ENCODE data around the gene CCNQ. TPM values are rescaled to one million over a fixed set of nuclear protein-coding genes. Genes with fewer than 3 reads are reported as not detected.

CCNQ gene
- polyA plus RNA-seq, 1 donor (not counting 4 experiments of a cell fraction or from before 2014, with no cell fraction given) = 31.1 TPM

DNA sequence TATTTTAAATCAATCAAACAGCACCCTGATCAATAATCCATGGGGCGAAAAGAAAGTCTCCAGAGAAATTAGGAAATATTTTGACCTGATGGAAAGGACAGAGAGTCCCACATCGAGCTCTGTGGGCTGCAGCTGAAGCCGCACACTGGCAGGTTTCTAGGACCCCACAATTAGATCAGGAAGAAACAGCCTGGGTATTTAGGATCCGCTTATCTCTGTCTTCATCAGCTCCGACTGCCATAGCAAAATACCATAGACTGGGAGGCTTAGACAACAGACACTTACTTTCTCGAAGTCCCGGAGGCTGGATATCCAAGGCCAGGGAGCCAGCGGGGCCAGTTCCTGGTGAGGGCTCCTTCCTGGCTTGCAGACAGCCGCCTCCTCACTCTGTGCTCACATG lies 36.4 kb downstream of the CCNQ start:
- H3K9ac ChIP-seq (ENCODE audit: control insufficient read depth, extremely low read depth, insufficient read depth, low read length) = no peak overlapping the region
- H3K9me1 ChIP-seq (ENCODE audit: control insufficient read depth, extremely low read depth, insufficient read depth, low read length) = no peaks in the 10 kb centered on the region
- no peaks in the 10 kb centered on the region for H3K27me3 ChIP-seq (ENCODE audit: control insufficient read depth, extremely low read depth, insufficient read depth, low read length)
- H2AFZ ChIP-seq (ENCODE audit: control insufficient read depth, low read length) = no peak overlapping the region
- no peaks in the 10 kb centered on the region for H3K4me1 ChIP-seq (ENCODE audit: control insufficient read depth, extremely low read depth, insufficient read depth, low read length)
- H4K20me1 ChIP-seq (ENCODE audit: control insufficient read depth, extremely low read depth, insufficient read depth, low read length) = no peaks in the 10 kb centered on the region
- no peaks in the 10 kb centered on the region for H3K36me3 ChIP-seq (ENCODE audit: control insufficient read depth in 2 of 2, extremely low read depth in 1 of 2, insufficient read depth in 2 of 2, low read length in 2 of 2)
- no peak for DNase-seq (ENCODE audit: low read depth, low spot score)
- H3K9me3 ChIP-seq (ENCODE audit: control insufficient read depth, low read depth, low read length) = peaks cover 2% of the 10 kb centered on the region
- no peak overlapping the region for H3K4me3 ChIP-seq (ENCODE audit: control insufficient read depth in 2 of 3, extremely low read depth in 1 of 3, insufficient read depth in 2 of 3, low read depth in 1 of 3, low read length in 3 of 3)
- no peaks in the 10 kb centered on the region for H3K79me2 ChIP-seq (ENCODE audit: control insufficient read depth, insufficient read depth, low read length)
- H3K4me2 ChIP-seq (ENCODE audit: control insufficient read depth, extremely low read depth, insufficient read depth, low read depth, low read length) = no peak overlapping the region
- H3K27ac ChIP-seq (ENCODE audit: control insufficient read depth, insufficient read depth, low read length) = no peak overlapping the region
- TF ChIP-seq, protein P1, sequence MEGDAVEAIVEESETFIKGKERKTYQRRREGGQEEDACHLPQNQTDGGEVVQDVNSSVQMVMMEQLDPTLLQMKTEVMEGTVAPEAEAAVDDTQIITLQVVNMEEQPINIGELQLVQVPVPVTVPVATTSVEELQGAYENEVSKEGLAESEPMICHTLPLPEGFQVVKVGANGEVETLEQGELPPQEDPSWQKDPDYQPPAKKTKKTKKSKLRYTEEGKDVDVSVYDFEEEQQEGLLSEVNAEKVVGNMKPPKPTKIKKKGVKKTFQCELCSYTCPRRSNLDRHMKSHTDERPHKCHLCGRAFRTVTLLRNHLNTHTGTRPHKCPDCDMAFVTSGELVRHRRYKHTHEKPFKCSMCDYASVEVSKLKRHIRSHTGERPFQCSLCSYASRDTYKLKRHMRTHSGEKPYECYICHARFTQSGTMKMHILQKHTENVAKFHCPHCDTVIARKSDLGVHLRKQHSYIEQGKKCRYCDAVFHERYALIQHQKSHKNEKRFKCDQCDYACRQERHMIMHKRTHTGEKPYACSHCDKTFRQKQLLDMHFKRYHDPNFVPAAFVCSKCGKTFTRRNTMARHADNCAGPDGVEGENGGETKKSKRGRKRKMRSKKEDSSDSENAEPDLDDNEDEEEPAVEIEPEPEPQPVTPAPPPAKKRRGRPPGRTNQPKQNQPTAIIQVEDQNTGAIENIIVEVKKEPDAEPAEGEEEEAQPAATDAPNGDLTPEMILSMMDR (optimal IDR thresholded peaks at IDR 0.05 in 1 of 3, IDR thresholded peaks at IDR 0.05 in 1 of 3, conservative IDR thresholded peaks at IDR 0.05 in 1 of 3; ENCODE audit: extremely low read depth in 1 of 3, insufficient read depth in 2 of 3, low read length in 3 of 3) = no peak
- TF ChIP-seq EZH2 (IDR thresholded peaks at IDR 0.05; ENCODE audit: low read length) = no peak
- dilution Hi-C loops (cut with MboI; ENCODE audit: extremely low pct_ligation_motif_present, low sequenced_read_pairs) = no loop called here
- no peak for FAIRE-seq

DNA sequence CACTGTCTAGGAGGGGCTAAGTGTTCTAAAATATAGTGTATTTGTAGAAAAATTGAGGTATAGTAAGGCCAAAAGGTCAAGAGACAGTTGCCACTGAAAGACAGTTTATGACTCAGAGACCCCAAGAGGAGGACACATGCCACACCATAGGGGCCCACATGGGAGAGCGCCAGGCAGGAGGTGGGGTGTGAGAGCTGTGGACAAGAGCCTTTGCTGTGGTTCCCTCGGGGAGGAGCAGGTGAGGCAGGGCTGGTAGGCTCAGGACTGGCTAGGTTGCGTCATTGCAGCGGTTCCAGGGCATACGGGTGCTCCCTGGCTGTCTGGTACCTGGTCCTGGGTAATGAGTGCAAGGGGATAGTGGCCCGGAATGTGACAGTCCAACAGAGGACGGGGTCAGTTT lies 37.6 kb downstream of the CCNQ start:
- Histone ChIP-seq H3K9ac (ENCODE audit: control insufficient read depth, extremely low read depth, insufficient read depth, low read length) (no peak overlapping the region), H3K9me1 (ENCODE audit: control insufficient read depth, extremely low read depth, insufficient read depth, low read length) (no peaks in the 10 kb centered on the region), H3K4me3 (ENCODE audit: control insufficient read depth in 2 of 3, extremely low read depth in 1 of 3, insufficient read depth in 2 of 3, low read depth in 1 of 3, low read length in 3 of 3) (no peak overlapping the region), H4K20me1 (ENCODE audit: control insufficient read depth, extremely low read depth, insufficient read depth, low read length) (no peaks in the 10 kb centered on the region), H3K4me2 (ENCODE audit: control insufficient read depth, extremely low read depth, insufficient read depth, low read depth, low read length) (no peak overlapping the region), H3K79me2 (ENCODE audit: control insufficient read depth, insufficient read depth, low read length) (no peaks in the 10 kb centered on the region), H3K4me1 (ENCODE audit: control insufficient read depth, extremely low read depth, insufficient read depth, low read length) (no peaks in the 10 kb centered on the region), H3K27ac (ENCODE audit: control insufficient read depth, insufficient read depth, low read length) (no peak overlapping the region), H2AFZ (ENCODE audit: control insufficient read depth, low read length) (no peak overlapping the region), H3K36me3 (ENCODE audit: control insufficient read depth in 2 of 2, extremely low read depth in 1 of 2, insufficient read depth in 2 of 2, low read length in 2 of 2) (no peaks in the 10 kb centered on the region), H3K27me3 (ENCODE audit: control insufficient read depth, extremely low read depth, insufficient read depth, low read length) (no peaks in the 10 kb centered on the region), H3K9me3 (ENCODE audit: control insufficient read depth, low read depth, low read length) (peaks cover 2% of the 10 kb centered on the region)
- dilution Hi-C loops (cut with MboI; ENCODE audit: extremely low pct_ligation_motif_present, low sequenced_read_pairs) = no loop called here
- DNase-seq (ENCODE audit: low read depth, low spot score) = no peak
- TF ChIP-seq EZH2 (IDR thresholded peaks at IDR 0.05; ENCODE audit: low read length) = no peak
- TF ChIP-seq, protein P1 (optimal IDR thresholded peaks at IDR 0.05 in 1 of 3, IDR thresholded peaks at IDR 0.05 in 1 of 3, conservative IDR thresholded peaks at IDR 0.05 in 1 of 3; ENCODE audit: extremely low read depth in 1 of 3, insufficient read depth in 2 of 3, low read length in 3 of 3) = no peak
- FAIRE-seq = no peak
